ENCODE data around the gene SOX5. TPM values are rescaled to one million over a fixed set of nuclear protein-coding genes. Genes with fewer than 3 reads are reported as not detected.

SOX5 gene
- total and polyA plus RNA-seq, 2 of the 8 experiments (the other 6 are each of a cell fraction or from before 2014, with no cell fraction given): 2.2 to 2.6 TPM

DNA sequence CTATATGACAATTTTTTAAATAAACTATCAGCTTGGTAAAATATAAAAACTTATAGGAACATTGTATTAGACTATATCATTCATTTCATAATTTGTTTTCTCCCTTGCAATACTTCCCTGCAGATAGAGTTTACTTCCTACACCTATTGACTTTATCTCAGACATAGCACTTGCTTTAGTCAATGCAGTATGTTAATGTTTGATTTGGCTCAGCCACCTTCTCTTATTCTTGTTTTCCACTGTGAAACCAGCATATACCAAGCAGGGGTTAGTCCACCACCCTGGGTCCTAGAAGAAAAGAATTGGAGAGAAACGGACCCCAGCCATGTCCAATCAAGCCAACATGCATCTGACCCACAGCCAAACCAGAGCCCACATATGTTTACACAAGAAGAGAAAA lies 10.4 kb upstream of the SOX5 start:
- no peak overlapping the region for H3K23ac ChIP-seq (ENCODE audit: insufficient read length)
- H2BK120ac ChIP-seq (replicated peaks; ENCODE audit: low read depth, low read length): no peak overlapping the region
- H3K23me2 ChIP-seq (ENCODE audit: low read depth, low read length): no peaks in the 10 kb centered on the region; the same call in 1 of the 2 replicates
- H3K4me2 ChIP-seq (ENCODE audit: insufficient read depth in 1 of 2, low read depth in 2 of 2, low read length in 2 of 2): no peak overlapping the region
- no peak overlapping the region for H3K27ac ChIP-seq (ENCODE audit: low read depth, low read length)
- H2BK15ac ChIP-seq (ENCODE audit: low read length): no peak overlapping the region
- H2BK12ac ChIP-seq (ENCODE audit: low read depth, low read length): no peak overlapping the region
- no peak overlapping the region for H2AK5ac ChIP-seq (ENCODE audit: low read depth, low read length)
- no peak overlapping the region for H2AFZ ChIP-seq (ENCODE audit: low read length)
- no peaks in the 10 kb centered on the region for H3K9me3 ChIP-seq (ENCODE audit: insufficient read depth in 2 of 2, low read depth in 1 of 2, low read length in 1 of 2)
- no peaks in the 10 kb centered on the region for H3K4me1 ChIP-seq (replicated peaks in 1 of 4; ENCODE audit: control insufficient read depth in 3 of 4, insufficient read depth in 4 of 4, low read length in 3 of 4)
- no peak overlapping the region for H3K14ac ChIP-seq (ENCODE audit: insufficient read length)
- ChIA-PET CTCF (ENCODE audit: partially characterized antibody) (no interaction called here), POLR2A (ENCODE audit: partially characterized antibody) (no interaction called here)
- H3K4ac ChIP-seq (replicated peaks; ENCODE audit: insufficient read length, low read depth, low read length): no peak overlapping the region
- no peaks in the 10 kb centered on the region for H3K27me3 ChIP-seq (replicated peaks in 1 of 4; ENCODE audit: control insufficient read depth in 3 of 4, extremely low read depth in 1 of 4, insufficient read depth in 3 of 4, low read length in 3 of 4)
- no peak overlapping the region for H2BK20ac ChIP-seq (ENCODE audit: low read length)
- H3K18ac ChIP-seq (ENCODE audit: extremely low read depth, low read length): no peak overlapping the region
- no peaks in the 10 kb centered on the region for H3K36me3 ChIP-seq (ENCODE audit: control insufficient read depth in 2 of 4, insufficient read depth in 4 of 4, low read length in 3 of 4)
- H3K9ac ChIP-seq (replicated peaks in 1 of 4; ENCODE audit: extremely low read depth in 1 of 4, low read depth in 3 of 4, low read length in 3 of 4): no peak overlapping the region
- no peak overlapping the region for H3K4me3 ChIP-seq (ENCODE audit: extremely low read depth in 1 of 4, insufficient read depth in 2 of 4, low read depth in 3 of 4, low read length in 4 of 4)
- no peak for FAIRE-seq
- H3K79me1 ChIP-seq (ENCODE audit: low read depth, low read length): no peaks in the 10 kb centered on the region
- H4K5ac ChIP-seq (ENCODE audit: insufficient read length, low read depth, low read length): no peak overlapping the region
- no peak overlapping the region for H2BK5ac ChIP-seq (ENCODE audit: low read depth, low read length)
- no peaks in the 10 kb centered on the region for H4K20me1 ChIP-seq (replicated peaks in 1 of 2; ENCODE audit: control insufficient read depth in 1 of 2, insufficient read depth in 2 of 2, low read length in 2 of 2)
- H4K8ac ChIP-seq (ENCODE audit: extremely low read depth, insufficient read depth, low read length): no peak overlapping the region
- H4K91ac ChIP-seq (replicated peaks; ENCODE audit: insufficient read length, low read length): no peak overlapping the region
- 81% methylated on average over 1 of the region's 1 CpG; no CpG with 5 or more reads in 1 of the 2 experiments for WGBS, 2 experiments (ENCODE audit: extremely low coverage in 1 of 2, insufficient coverage in 1 of 2, insufficient read length in 1 of 2, insufficient replicate concordance in 2 of 2, low coverage in 1 of 2, low lambda C conversion rate in 2 of 2, missing lambda C conversion rate in 1 of 2)
- H3K56ac ChIP-seq (replicated peaks; ENCODE audit: insufficient read length, low read depth, low read length): no peak overlapping the region
- DNase-seq (ENCODE audit: low read depth in 1 of 2, low spot score in 2 of 2): no peak
- H3K79me2 ChIP-seq (ENCODE audit: control insufficient read depth in 1 of 2, insufficient read depth in 2 of 2, low read length in 2 of 2): no peaks in the 10 kb centered on the region
- TF ChIP-seq CBX8 (IDR thresholded peaks at IDR 0.05; ENCODE audit: borderline replicate concordance, low read depth, low read length) (no peak), RXRA (IDR thresholded peaks at IDR 0.05; ENCODE audit: insufficient read depth, low read depth, low read length) (no peak), KDM1A (IDR thresholded peaks at IDR 0.05; ENCODE audit: borderline replicate concordance, low read length) (no peak), CREB1 (IDR thresholded peaks at IDR 0.05) (no peak), HDAC6 (IDR thresholded peaks at IDR 0.05; ENCODE audit: low read depth, low read length) (no peak)
- TF ChIP-seq, protein P1, sequence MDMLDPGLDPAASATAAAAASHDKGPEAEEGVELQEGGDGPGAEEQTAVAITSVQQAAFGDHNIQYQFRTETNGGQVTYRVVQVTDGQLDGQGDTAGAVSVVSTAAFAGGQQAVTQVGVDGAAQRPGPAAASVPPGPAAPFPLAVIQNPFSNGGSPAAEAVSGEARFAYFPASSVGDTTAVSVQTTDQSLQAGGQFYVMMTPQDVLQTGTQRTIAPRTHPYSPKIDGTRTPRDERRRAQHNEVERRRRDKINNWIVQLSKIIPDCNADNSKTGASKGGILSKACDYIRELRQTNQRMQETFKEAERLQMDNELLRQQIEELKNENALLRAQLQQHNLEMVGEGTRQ (IDR thresholded peaks at IDR 0.05; ENCODE audit: low read length): no peak
